Frontal cortex (tissue), 4 donors: ENCODE measurements around the gene MAP4. TPM values are rescaled to one million over a fixed set of nuclear protein-coding genes. Genes with fewer than 3 reads are reported as not detected.

ENCODE experiments used
- DNase-seq, 2 donors: peaks; one replicate each; pipeline ENCODE4 v3.0.0; 2012; ENCODE audit warnings: low spot score in 2 of 2
- FAIRE-seq: peaks from 2 replicates; lab custom pipeline; 2012; peaks lifted over from hg19 to GRCh38; lab: Jason Lieb, UNC
- total RNA-seq: library from RNA; depleted of rRNA; stranded (reverse); fragments of >200 nt; gene quantifications from one replicate; pipeline ENCODE4 v1.2.3, GENCODE V29; 2014
- donor health status: control.
- donor health status: control.
- donor health status: control.

Gene MAP4
- total RNA-seq, 1 donor from 2014 or later = 258 TPM

- no peak for FAIRE-seq
- DNase-seq = no peak
Observed at GRCh38 chr3:47874438-47874837, 141.8 kb downstream of the MAP4 start.

- no peak for FAIRE-seq
- DNase-seq = no peak
Observed at GRCh38 chr3:47872916-47873315, 143.3 kb downstream of the MAP4 start.

- no peak for FAIRE-seq
- no peak for DNase-seq
Observed at GRCh38 chr3:47871389-47871788, 144.8 kb downstream of the MAP4 start.

- FAIRE-seq = no peak
Observed at GRCh38 chr3:47870702-47871260, 145.4 kb downstream of the MAP4 start.

GRCh38 chr3:47870156-47870555 is 146.1 kb downstream of the MAP4 start:
- DNase-seq (no peak), FAIRE-seq (no peak)

More at GRCh38 chr3:47870702-47871260, 145.4 kb downstream of the MAP4 start:
- no peak for DNase-seq

DNA sequence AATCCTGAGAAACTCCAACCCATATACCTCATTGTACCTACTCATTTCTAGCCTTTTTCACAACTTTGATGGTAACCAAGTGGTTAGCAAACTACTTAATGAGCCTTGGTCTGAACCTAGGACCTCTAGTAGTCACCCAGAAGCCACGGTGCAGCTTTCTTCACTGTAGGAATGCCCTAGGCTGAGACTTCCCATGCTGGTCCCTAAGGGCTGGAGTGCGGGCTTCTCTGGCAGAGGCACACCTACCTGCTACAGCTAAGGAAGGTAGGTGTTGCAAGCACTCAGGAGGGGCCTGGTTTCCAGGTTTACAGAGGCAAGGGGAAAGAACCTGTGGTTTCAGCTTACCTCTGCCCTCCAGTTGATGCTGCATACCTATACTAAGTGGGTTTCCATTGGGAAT is 147.9 kb downstream of the MAP4 start:
- DNase-seq (no peak), FAIRE-seq (no peak)

DNA sequence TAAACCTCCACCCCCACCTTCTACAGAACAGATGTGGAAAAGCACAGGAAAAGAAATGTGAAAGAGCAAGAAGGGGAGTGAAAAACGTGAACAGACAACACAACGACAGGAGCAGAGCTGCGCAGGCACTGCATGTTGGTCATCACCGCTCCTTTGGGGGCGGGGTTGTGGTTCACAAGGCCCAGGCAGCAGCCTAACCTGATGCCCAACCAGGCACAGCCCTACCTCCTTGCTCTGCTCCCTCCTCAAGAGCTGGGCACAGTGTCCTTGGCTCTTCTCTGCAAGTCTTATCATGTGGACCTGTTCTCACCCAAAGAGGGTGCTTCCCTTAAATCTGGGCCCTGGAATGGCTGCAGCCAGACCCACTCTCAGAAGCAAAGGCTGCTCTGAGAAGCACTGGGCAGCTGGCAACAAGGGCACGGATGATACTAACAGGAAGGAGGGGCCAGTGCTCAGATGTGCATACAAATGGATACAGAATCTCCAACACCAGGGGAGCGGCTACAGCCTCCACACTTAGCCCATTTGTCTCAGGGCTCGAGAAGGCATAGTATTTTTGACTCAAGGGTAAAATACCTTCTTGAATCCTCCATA is 148.7 kb downstream of the MAP4 start:
- no peak for FAIRE-seq
- no peak for DNase-seq

DNA sequence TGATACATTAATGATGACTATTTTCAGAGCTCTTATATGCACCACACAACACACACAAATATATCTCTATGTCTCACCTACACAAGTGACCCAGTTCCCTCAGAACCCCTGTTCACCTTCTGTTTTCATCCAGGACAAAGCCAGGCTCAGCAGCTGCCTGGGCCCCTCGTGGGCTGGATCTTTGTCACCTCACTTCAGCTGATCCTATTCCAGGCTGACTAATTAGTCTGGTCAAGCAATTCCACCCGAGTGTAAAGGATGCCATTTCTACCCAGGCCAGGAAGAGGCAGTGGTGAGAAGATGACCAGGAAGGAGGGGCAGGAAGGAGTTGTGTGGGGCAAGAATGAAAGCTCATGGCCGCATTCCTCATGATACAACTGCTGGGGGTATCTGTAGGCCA is 151.0 kb downstream of the MAP4 start:
- DNase-seq = no peak
- FAIRE-seq = no peak

- DNase-seq (no peak), FAIRE-seq (no peak)
Observed at GRCh38 chr3:47863391-47864128, 152.7 kb downstream of the MAP4 start.

- DNase-seq (no peak), FAIRE-seq (no peak)
Observed at GRCh38 chr3:47859956-47860605, 156.1 kb downstream of the MAP4 start.

DNA sequence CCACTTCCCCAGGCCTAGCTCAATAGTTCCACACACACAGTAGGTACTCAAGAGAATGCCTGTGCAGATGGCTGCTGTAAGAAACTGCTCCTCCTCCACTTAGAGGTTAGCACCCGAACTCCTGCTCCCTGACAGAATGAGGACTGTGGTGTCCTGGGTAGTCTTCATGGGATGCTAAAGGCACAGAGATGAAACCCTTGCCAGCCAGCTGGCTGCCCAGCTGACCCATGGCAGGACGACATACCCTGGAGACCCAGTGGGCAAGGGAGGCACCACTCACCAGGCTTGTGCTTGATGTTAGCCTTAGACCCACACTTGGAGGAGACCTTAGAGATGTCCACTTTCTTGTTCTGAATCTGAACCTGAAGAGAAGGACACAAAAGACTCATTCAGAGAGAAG is 159.1 kb downstream of the MAP4 start:
- FAIRE-seq = no peak
- DNase-seq = no peak

GRCh38 chr3:47856669-47857068 is 159.5 kb downstream of the MAP4 start:
- no peak for FAIRE-seq
- DNase-seq = no peak

DNA sequence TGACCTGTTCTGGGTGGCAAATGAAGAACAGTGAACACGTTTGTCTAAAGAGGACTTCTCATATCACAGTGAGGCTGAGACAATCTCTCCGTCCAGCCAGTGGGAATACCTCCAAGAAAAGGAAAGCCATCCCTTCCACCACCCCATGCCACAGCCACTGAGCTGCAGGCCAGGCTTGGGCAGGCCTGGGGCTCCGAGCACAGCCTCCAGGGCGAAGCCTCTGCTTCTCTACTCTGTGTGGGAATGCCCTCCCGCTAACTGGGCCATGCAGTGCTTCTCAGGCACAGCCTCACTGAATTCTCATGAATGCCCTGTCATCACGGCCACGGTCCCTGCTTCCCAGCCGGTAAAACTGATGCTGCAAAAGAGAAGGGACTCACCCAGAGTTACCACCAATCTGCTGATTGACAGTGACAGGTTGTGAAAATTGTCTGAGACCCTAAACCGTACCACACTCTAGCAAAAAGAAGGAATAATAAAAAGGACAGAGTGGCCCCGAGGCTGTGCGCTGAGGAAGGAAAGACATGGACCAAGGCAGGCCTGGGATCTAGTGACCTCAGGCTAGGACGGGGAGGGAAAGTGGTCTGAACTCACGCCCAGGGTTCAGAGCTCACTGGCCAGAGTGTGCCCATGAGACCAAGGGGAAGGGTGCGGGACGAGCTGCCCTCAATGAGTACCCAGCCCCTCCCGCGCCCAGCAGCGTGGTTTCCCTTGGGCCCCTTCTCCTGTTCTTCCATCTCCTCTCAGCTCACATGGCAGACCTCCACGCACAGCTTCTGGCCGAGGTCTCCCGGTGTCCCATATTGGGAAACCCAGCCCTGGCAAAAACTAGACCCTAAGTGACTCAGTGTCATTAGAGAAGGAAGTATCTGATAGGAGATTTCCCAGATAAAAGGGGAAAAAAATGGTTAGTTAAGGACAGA is 160.5 kb downstream of the MAP4 start:
- DNase-seq = no peak

GRCh38 chr3:47854720-47855455 is 161.3 kb downstream of the MAP4 start:
- DNase-seq (no peak), FAIRE-seq (no peak)

More for the DNA sequence above, 160.5 kb downstream of the MAP4 start:
- FAIRE-seq = no peak

GRCh38 chr3:47854267-47854666 is 161.9 kb downstream of the MAP4 start:
- FAIRE-seq (no peak), DNase-seq (no peak)

GRCh38 chr3:47852604-47853602 is 163.3 kb downstream of the MAP4 start:
- DNase-seq = no peak
- no peak for FAIRE-seq

- FAIRE-seq (no peak), DNase-seq (no peak)
Observed at GRCh38 chr3:47851888-47852603, 164.2 kb downstream of the MAP4 start.
